Neural cell (in vitro differentiated cells): ENCODE results near the gene NDOR1. TPM values are rescaled to one million over a fixed set of nuclear protein-coding genes. Genes with fewer than 3 reads are reported as not detected.

Source experiments
- H2AFZ ChIP-seq: fragments of 200-600, 300-800 bp; sonication (generic), shearing (Covaris generic); 2 replicates; pipeline ENCODE4 v1.6.0; 2014; ENCODE audit warnings: low read depth, mild to moderate bottlenecking, antibody characterized with exemption, low read length, moderate library complexity
- H3F3A ChIP-seq: fragments of 200-600 bp; shearing (Covaris generic); 2 replicates; pipeline ENCODE4 v1.6.1; 2016; ENCODE audit warnings: mild to moderate bottlenecking, moderate library complexity, mixed read lengths, antibody characterized with exemption, low read length; ENCODE audit not compliant: insufficient read depth, poor library complexity, severe bottlenecking
- H3K27ac ChIP-seq: fragments of 200-600, 300-800 bp; sonication (generic), shearing (Covaris generic); 2 replicates; pipeline ENCODE4 v1.5.1; 2014; ENCODE audit warnings: mild to moderate bottlenecking, low read length, moderate library complexity
- H3K27me3 ChIP-seq: fragments of 300-800, 200-600 bp; sonication (generic), shearing (Covaris generic); 2 replicates; pipeline ENCODE4 v1.6.0; 2014; ENCODE audit warnings: mild to moderate bottlenecking, low read depth, low read length, moderate library complexity; ENCODE audit not compliant: insufficient read depth
- H3K36me3 ChIP-seq: fragments of 300-800, 200-600 bp; sonication (generic), shearing (Covaris generic); 2 replicates; pipeline ENCODE4 v1.5.1; 2014; ENCODE audit warnings: mild to moderate bottlenecking, antibody characterized with exemption, low read length, moderate library complexity; ENCODE audit not compliant: insufficient read depth
- H3K4me2 ChIP-seq: fragments of 300-800, 200-600 bp; sonication (generic), shearing (Covaris generic); 2 replicates; pipeline ENCODE4 v1.6.0; 2014; ENCODE audit warnings: mild to moderate bottlenecking, low read length
- H3K4me3 ChIP-seq: fragments of 300-800, 200-600 bp; sonication (generic), shearing (Covaris generic); 2 replicates; pipeline ENCODE4 v1.5.1; 2014; ENCODE audit warnings: mild to moderate bottlenecking, low read length, moderate library complexity
- H3K79me2 ChIP-seq: fragments of 200-600 bp; shearing (Covaris generic); replicated peaks from 2 replicates; pipeline ENCODE4 v1.6.0; 2014; ENCODE audit warnings: mild to moderate bottlenecking, low read length, moderate library complexity; ENCODE audit not compliant: insufficient read depth
- H3K9ac ChIP-seq: fragments of 300-800, 200-600 bp; sonication (generic), shearing (Covaris generic); 2 replicates; pipeline ENCODE4 v1.6.1; 2016; ENCODE audit warnings: mild to moderate bottlenecking, low read length, mixed read lengths
- H3K9me2 ChIP-seq: fragments of 200-600 bp; shearing (Covaris generic); 2 replicates; pipeline ENCODE4 v1.6.1; 2016; ENCODE audit warnings: mild to moderate bottlenecking, low read length, mixed read lengths; ENCODE audit not compliant: insufficient read depth
- H3K9me3 ChIP-seq: fragments of 200-600, 300-800 bp; sonication (generic), shearing (Covaris generic); 2 replicates; pipeline ENCODE4 v1.6.1; 2016; ENCODE audit warnings: mild to moderate bottlenecking, mixed run types, low read length, moderate library complexity, mixed read lengths
- H4K20me1 ChIP-seq: fragments of 200-600 bp; shearing (Covaris generic); 2 replicates; pipeline ENCODE4 v1.6.1; 2016; ENCODE audit warnings: mild to moderate bottlenecking, mixed run types; ENCODE audit not compliant: insufficient read depth
- EP300 ChIP-seq: fragments of 450-650 bp; conservative IDR thresholded peaks from 2 replicates; pipeline ENCODE4 v1.6.1; 2014; ENCODE audit warnings: antibody characterized with exemption, mild to moderate bottlenecking, moderate library complexity; ENCODE audit not compliant: poor library complexity, severe bottlenecking
- EZH2 ChIP-seq: fragments of 200-600, 300-800 bp; shearing (Covaris generic), sonication (generic); IDR thresholded peaks from 2 replicates; pipeline ENCODE4 v1.6.1; 2014; ENCODE audit warnings: antibody characterized with exemption, low read length, borderline replicate concordance, mild to moderate bottlenecking; ENCODE audit not compliant: insufficient read depth, poor library complexity, severe bottlenecking
- MXI1 ChIP-seq: fragments of 450-650 bp; conservative IDR thresholded peaks from 2 replicates; pipeline ENCODE4 v1.6.1; 2014; ENCODE audit warnings: antibody characterized with exemption, mild to moderate bottlenecking; ENCODE audit not compliant: poor library complexity, severe bottlenecking
- POLR2AphosphoS5 ChIP-seq: IDR thresholded peaks from 2 replicates; pipeline ENCODE4 v1.6.1; 2012
- RAD21 ChIP-seq: fragments of 450-650 bp; conservative IDR thresholded peaks from 2 replicates; pipeline ENCODE4 v1.6.1; 2014; ENCODE audit warnings: antibody characterized with exemption, mild to moderate bottlenecking, moderate library complexity
- REST ChIP-seq: IDR thresholded peaks from 2 replicates; pipeline ENCODE4 v1.6.1; 2012; ENCODE audit warnings: borderline replicate concordance
- SMC3 ChIP-seq: fragments of 450-650 bp; conservative IDR thresholded peaks from 2 replicates; pipeline ENCODE4 v1.6.1; 2014; ENCODE audit warnings: antibody characterized with exemption, mild to moderate bottlenecking, moderate library complexity; ENCODE audit not compliant: poor library complexity
- TAF1 ChIP-seq: IDR thresholded peaks from 2 replicates; pipeline ENCODE4 v1.6.1; 2012; ENCODE audit warnings: low read depth
- polyA plus RNA-seq: library from polyadenylated mRNA; depleted of rRNA; stranded (reverse); fragments of >200 nt; gene quantifications from 2 replicates; pipeline ENCODE4 v1.2.3, GENCODE V29; 2014
- TF ChIP-seq, protein P1 (sequence below): fragments of 450-650 bp; IDR thresholded peaks from 2 replicates; pipeline ENCODE4 v1.5.1; 2014; ENCODE audit warnings: antibody characterized with exemption, mild to moderate bottlenecking, moderate library complexity; ENCODE audit not compliant: poor library complexity, severe bottlenecking

The NDOR1 gene
- polyA plus RNA-seq, 1 donor from 2014 or later = 18.2 TPM

DNA sequence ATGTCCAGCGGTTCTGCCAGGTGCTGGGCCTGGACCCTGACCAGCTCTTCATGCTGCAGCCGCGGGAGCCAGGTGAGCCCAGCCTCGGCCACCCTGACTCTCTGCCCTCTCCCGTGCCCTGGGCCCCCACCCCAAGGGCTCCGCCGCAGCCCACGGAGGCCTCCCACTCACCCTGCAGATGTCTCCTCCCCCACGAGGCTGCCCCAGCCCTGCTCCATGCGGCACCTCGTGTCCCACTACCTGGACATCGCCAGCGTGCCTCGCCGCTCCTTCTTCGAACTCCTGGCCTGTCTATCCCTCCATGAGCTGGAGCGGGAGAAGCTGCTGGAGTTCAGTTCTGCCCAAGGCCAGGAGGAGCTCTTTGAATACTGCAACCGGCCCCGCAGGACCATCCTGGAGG is 9.1 kb downstream of the NDOR1 start:
- H3K36me3 ChIP-seq = no peaks in the 10 kb centered on the region

DNA sequence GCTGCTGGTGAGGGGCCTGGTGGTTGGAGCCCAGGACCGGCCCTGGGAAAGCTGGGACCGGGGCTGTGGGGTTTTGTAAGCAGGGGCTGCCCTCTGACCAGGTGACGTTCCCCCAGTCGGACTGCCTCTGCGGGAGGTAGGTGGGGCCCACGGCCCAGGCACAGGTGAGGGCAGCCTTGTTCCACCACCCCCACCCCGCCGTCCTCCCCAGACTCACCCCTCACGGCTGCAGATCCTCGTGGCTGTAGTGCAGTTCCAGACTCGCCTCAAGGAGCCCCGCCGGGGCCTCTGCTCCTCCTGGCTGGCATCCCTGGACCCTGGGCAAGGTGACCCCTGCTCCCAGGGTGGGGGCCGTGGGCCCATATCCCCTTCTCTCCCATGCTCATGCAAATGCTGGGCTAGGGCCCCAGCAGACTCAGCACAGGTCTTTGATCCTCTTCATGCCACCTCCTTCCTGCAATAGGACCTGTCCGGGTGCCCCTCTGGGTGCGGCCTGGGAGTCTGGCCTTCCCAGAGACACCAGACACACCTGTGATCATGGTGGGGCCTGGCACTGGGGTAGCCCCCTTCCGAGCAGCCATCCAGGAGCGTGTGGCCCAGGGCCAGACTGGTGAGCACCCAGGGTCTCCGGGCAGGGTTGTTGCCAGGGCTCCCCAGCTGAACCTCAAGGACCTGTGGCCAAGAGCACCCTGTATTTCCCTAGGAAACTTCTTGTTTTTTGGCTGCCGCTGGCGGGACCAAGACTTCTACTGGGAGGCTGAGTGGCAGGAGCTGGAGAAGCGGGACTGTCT is 9.9 kb downstream of the NDOR1 start:
- Histone ChIP-seq H3K36me3 (no peaks in the 10 kb centered on the region), H3K9me2 (no peaks in the 10 kb centered on the region), H3F3A (no peaks in the 10 kb centered on the region)
- TF ChIP-seq RAD21 = no peak
- no peak for TF ChIP-seq EP300
- no peak for TF ChIP-seq TAF1
- TF ChIP-seq, protein P1, sequence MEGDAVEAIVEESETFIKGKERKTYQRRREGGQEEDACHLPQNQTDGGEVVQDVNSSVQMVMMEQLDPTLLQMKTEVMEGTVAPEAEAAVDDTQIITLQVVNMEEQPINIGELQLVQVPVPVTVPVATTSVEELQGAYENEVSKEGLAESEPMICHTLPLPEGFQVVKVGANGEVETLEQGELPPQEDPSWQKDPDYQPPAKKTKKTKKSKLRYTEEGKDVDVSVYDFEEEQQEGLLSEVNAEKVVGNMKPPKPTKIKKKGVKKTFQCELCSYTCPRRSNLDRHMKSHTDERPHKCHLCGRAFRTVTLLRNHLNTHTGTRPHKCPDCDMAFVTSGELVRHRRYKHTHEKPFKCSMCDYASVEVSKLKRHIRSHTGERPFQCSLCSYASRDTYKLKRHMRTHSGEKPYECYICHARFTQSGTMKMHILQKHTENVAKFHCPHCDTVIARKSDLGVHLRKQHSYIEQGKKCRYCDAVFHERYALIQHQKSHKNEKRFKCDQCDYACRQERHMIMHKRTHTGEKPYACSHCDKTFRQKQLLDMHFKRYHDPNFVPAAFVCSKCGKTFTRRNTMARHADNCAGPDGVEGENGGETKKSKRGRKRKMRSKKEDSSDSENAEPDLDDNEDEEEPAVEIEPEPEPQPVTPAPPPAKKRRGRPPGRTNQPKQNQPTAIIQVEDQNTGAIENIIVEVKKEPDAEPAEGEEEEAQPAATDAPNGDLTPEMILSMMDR = no peak
- no peak for TF ChIP-seq SMC3
- no peak for TF ChIP-seq POLR2AphosphoS5
- TF ChIP-seq MXI1 = no peak
- TF ChIP-seq EZH2 = no peak

More for the DNA sequence above, 9.1 kb downstream of the NDOR1 start:
- Histone ChIP-seq H4K20me1 (no peaks in the 10 kb centered on the region), H2AFZ (no peak overlapping the region), H3K27ac (no peak overlapping the region), H3K9me3 (no peaks in the 10 kb centered on the region), H3F3A (no peaks in the 10 kb centered on the region), H3K9me2 (no peaks in the 10 kb centered on the region), H3K4me2 (no peak overlapping the region), H3K27me3 (no peaks in the 10 kb centered on the region), H3K79me2 (no peaks in the 10 kb centered on the region), H3K4me3 (no peak overlapping the region), H3K9ac (no peak overlapping the region)
- TF ChIP-seq TAF1 (no peak), EP300 (no peak), MXI1 (no peak), POLR2AphosphoS5 (no peak), SMC3 (no peak), RAD21 (no peak), EZH2 (no peak), REST (no peak)
- TF ChIP-seq, protein P1 = no peak

More for the DNA sequence above, 9.9 kb downstream of the NDOR1 start:
- Histone ChIP-seq H3K9me3 (no peaks in the 10 kb centered on the region), H3K4me2 (no peak overlapping the region), H2AFZ (no peak overlapping the region), H4K20me1 (no peaks in the 10 kb centered on the region), H3K4me3 (no peak overlapping the region), H3K27me3 (no peaks in the 10 kb centered on the region), H3K79me2 (no peaks in the 10 kb centered on the region), H3K27ac (no peak overlapping the region), H3K9ac (no peak overlapping the region)
